Measurements from ENCODE around the gene GPBP1.

- TF ChIP-seq CTCF (conservative IDR thresholded peaks at IDR 0.05; ENCODE audit: low read length) (no peak), EZH2phosphoT487 (IDR thresholded peaks at IDR 0.05; ENCODE audit: borderline replicate concordance, low read depth, low read length) (no peak)
These were observed 36.5 kb upstream of the GPBP1 start for GRCh38 chr5:57137401-57137800.
